Measurements from ENCODE around the gene KMT5B.

Gene KMT5B

DNA sequence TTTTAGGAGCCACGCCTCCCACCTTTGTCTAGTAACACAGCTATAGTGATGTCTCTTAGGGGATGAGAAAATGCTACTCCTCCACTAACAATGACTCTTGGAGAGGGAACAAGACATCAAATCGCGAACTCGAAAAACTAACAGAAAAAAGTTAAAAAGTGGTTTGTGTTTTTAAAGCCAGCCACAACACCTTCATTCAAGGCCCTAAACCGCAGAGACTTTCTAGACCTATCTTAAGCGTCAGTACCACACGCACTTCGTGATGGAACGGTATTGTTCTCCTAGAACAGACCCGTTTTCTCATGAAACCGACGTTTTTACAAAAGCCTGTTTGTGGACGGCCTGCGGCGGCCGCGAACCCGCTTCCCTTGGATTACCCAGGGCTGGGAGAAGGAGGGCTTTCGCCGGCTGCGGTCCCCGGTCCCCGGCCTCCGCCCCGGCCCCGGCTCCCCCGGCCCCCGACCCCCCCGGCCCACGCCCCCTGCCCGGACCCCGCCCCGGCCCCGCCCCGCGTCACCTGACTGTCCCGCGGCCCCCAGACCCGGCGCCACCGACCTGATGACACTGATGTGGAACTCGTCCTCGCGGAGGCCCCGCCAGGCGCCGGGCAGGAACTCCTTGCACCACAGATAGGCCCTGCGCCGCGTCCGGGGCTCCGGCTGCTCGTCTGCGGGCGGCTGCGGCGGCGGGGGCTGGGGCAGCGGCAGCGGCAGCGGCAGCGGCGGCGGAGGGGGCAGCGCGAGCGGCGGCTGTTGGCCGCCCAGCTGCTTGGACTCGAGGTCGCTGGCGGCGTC, 92.6 kb downstream of the KMT5B start:
- ATAC-seq (ENCODE audit: low read depth) (peak; percentile 25), DNase-seq (ENCODE audit: low spot score in 2 of 2) (peak; percentile 28 to 46)
- no peaks in the 10 kb centered on the region for H3K9me3 Mint-ChIP-seq
- H3K27ac Mint-ChIP-seq = peak overlapping the region; percentile 83
- peak overlapping the region; percentile 87 for H3K4me3 Mint-ChIP-seq
- H3K4me1 Mint-ChIP-seq = peaks cover 20% of the 10 kb centered on the region
- H3K36me3 Mint-ChIP-seq = no peaks in the 10 kb centered on the region
- no peaks in the 10 kb centered on the region for H3K27me3 Mint-ChIP-seq

DNA sequence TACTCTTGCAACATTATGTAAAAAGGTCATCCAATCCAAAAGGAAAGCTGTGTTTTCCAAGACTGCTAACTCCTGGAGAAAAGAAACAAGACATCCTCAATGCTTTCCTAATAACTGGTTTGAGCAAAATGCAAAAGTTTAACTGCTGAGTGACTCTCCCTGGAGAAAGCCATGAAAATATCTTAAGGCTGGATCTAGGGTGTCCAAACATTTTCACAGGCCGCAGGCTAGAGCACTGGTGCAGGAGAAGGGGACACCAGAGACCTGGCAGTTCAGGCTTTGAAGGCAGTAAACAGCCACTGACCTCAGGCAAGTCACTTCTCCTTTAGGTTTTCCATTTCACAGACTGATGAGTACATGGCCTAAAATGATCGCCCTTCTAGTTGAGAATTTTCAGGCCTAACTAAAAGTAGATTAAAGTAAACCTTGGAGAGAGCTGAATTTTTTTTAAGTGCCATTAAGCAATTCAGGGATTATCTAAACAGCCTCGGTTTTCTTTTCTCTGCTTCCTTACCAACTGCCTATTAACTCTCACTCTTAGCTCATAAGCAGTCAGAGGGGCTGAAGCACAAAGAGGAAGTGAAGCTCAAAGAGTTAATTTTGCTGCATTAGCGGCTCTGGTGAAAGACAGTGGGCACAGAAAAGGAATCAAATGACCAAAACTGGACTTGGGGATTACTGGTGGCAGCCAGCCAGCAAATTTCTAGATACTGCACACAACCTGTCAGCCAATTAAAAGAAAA, 94.2 kb downstream of the KMT5B start:
- no peak for DNase-seq (ENCODE audit: low spot score in 2 of 2)
- Mint-ChIP-seq H3K36me3 (no peaks in the 10 kb centered on the region), H3K27ac (peak overlapping the region; percentile 80)

DNA sequence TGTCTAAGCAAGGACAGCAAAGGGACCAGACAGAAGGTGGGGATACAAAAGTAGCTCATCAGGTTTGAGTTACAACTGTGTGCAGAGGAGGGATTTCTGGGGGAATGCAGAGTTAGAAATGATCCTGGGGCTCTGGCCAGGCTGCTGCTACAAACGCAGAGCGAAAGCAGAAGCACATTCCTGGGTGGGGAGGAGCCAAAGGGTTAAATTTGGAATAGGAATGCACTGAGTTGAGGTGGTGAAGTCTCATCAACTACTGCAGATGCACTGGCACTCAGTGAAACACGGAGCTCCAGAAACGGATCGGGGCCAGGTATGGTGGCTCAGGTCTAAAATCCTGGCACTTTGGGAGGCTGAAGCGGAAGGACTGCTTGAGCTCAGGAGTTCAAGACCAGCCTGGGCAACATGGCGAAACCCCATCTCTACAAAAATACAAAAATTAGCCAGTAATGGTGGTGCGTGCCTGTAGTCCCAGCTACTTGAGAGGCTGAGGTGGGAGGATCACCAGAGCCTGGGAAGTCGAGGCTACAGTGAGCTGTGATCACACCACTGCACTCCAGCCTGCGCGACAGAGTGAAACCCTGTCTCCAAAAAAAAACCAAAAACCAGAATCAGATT, 95.1 kb downstream of the KMT5B start:
- Mint-ChIP-seq H3K4me3 (no peak overlapping the region), H3K27ac (no peak overlapping the region), H3K36me3 (no peaks in the 10 kb centered on the region), H3K4me1 (peaks cover 23% of the 10 kb centered on the region), H3K9me3 (no peaks in the 10 kb centered on the region), H3K27me3 (no peaks in the 10 kb centered on the region)
- DNase-seq (ENCODE audit: low spot score in 2 of 2) = no peak
- no peak for ATAC-seq (ENCODE audit: low read depth)

More for the DNA sequence above, 94.2 kb downstream of the KMT5B start:
- H3K27me3 Mint-ChIP-seq = no peaks in the 10 kb centered on the region
- peaks cover 23% of the 10 kb centered on the region for H3K4me1 Mint-ChIP-seq
- no peaks in the 10 kb centered on the region for H3K9me3 Mint-ChIP-seq
- ATAC-seq (ENCODE audit: low read depth) = no peak
- H3K4me3 Mint-ChIP-seq = peak overlapping the region; percentile 25

DNA sequence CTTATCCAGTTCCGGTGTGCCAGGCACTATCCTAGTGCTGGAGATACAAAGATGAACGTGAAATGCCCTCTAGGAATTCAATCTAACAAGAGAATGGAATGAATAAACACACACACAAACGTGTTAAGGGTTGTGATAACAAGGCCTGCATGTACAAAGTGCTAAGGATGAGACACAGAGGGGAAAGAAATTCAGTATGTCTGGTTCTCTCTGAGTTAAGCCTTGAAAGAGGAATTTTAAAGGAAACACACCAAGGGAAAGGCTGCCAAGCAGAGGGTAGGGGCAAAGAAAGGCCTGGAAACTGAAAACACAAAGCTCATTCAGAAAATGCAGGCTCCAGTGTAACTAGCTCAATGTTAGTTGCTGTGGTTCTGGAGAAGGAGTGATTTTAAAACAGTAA, 96.1 kb downstream of the KMT5B start:
- H3K4me1 Mint-ChIP-seq = peaks cover 20% of the 10 kb centered on the region
- DNase-seq (ENCODE audit: low spot score in 2 of 2) (no peak), ATAC-seq (ENCODE audit: low read depth) (no peak)
- H3K4me3 Mint-ChIP-seq = no peak overlapping the region
- H3K36me3 Mint-ChIP-seq = no peaks in the 10 kb centered on the region
- no peaks in the 10 kb centered on the region for H3K9me3 Mint-ChIP-seq
- no peaks in the 10 kb centered on the region for H3K27me3 Mint-ChIP-seq
- H3K27ac Mint-ChIP-seq = no peak overlapping the region

DNA sequence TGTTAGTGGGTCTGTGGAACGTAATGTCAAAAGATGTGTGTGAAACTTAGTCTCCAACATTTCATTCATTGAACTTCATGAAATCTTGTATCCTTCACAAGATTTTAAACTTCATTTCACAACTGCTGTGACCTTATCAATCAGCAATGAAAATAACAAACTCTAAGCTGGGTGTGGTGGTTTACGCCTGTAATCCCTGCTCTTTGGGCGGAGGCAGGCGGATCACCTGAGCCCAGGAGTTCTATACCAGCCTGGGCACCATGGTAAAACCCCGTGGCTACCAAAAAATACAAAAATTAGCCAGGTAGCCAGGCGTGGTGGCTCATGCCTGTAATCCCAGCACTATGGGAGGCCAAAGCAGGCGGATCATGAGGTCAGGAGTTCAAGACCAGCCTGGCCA, 97.0 kb downstream of the KMT5B start:
- Mint-ChIP-seq H3K4me1 (peaks cover 19% of the 10 kb centered on the region), H3K27ac (no peak overlapping the region), H3K4me3 (no peak overlapping the region), H3K27me3 (no peaks in the 10 kb centered on the region), H3K36me3 (no peaks in the 10 kb centered on the region), H3K9me3 (no peaks in the 10 kb centered on the region)
- DNase-seq (ENCODE audit: low spot score in 2 of 2) = no peak
- no peak for ATAC-seq (ENCODE audit: low read depth)

DNA sequence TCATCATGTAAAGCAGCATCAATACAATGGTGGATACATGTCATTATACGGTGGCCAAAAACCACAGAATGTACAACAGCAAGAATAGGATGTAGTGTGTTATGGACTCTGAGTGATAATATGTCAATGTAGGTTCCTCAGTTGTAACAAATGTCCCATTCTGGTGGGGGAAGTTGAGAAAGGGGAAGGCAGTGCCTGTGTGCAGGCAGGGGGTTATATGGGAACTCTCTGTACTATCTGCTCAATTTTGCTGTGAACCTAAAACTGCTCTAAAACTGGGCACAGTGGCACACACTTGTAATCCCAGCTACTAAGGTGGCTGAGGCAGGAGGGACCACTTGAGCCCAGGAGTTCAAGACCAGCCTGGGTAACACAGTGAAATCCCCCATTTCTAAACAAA, 97.8 kb downstream of the KMT5B start:
- no peaks in the 10 kb centered on the region for H3K36me3 Mint-ChIP-seq
- no peak overlapping the region for H3K4me3 Mint-ChIP-seq
- no peak for DNase-seq (ENCODE audit: low spot score in 2 of 2)
- no peaks in the 10 kb centered on the region for H3K27me3 Mint-ChIP-seq
- H3K27ac Mint-ChIP-seq = no peak overlapping the region
- H3K4me1 Mint-ChIP-seq = peaks cover 18% of the 10 kb centered on the region
- ATAC-seq (ENCODE audit: low read depth) = no peak
- no peaks in the 10 kb centered on the region for H3K9me3 Mint-ChIP-seq

DNA sequence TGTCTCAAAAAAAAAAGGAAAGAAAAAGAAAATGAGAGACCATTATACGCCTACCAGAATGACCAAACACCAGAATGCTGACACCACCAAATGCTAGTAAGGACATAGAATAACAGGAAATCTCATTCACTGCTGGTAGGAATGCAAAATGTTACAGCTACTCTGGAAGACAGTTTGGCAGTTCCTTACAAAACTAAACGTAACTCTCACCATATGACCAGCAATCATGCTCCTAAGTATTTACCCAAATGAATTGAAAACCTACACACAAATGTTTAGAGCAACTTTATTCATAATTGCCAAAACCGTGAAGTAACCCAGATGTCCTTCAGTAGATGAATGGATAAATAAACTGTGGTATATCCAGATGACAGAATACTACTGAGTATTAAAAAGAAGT, 99.1 kb downstream of the KMT5B start:
- no peak overlapping the region for H3K27ac Mint-ChIP-seq
- H3K4me3 Mint-ChIP-seq = no peak overlapping the region

DNA sequence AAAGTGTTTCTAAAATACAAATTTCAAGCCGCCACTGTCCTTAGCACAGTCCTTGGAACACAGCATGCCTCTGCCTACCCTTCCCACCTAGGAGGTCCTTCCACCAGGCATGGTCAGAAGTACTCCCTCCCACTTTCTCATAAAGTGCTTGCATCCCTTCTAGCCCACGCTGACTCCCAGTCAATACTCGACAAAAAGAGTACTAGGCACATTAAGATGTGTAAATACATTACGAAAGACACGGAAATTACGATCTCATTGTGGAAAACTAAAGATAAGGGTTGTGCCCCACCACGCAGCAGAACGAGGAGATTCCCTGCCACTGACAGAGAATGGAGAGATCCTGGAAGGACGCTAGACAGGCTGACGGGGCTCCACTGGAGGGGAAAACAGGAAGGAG, 105.4 kb downstream of the KMT5B start:
- no peak for ATAC-seq (ENCODE audit: low read depth)
- DNase-seq (ENCODE audit: low spot score in 2 of 2) = no peak
- Mint-ChIP-seq H3K27me3 (no peaks in the 10 kb centered on the region), H3K9me3 (no peaks in the 10 kb centered on the region), H3K4me3 (no peak overlapping the region), H3K4me1 (peaks cover 12% of the 10 kb centered on the region), H3K36me3 (peaks cover 2% of the 10 kb centered on the region), H3K27ac (no peak overlapping the region)

More for the DNA sequence above, 99.1 kb downstream of the KMT5B start:
- no peaks in the 10 kb centered on the region for H3K36me3 Mint-ChIP-seq
- peaks cover 14% of the 10 kb centered on the region for H3K4me1 Mint-ChIP-seq
- ATAC-seq (ENCODE audit: low read depth) (no peak), DNase-seq (ENCODE audit: low spot score in 2 of 2) (no peak)
- H3K9me3 Mint-ChIP-seq = no peaks in the 10 kb centered on the region
- H3K27me3 Mint-ChIP-seq = no peaks in the 10 kb centered on the region

DNA sequence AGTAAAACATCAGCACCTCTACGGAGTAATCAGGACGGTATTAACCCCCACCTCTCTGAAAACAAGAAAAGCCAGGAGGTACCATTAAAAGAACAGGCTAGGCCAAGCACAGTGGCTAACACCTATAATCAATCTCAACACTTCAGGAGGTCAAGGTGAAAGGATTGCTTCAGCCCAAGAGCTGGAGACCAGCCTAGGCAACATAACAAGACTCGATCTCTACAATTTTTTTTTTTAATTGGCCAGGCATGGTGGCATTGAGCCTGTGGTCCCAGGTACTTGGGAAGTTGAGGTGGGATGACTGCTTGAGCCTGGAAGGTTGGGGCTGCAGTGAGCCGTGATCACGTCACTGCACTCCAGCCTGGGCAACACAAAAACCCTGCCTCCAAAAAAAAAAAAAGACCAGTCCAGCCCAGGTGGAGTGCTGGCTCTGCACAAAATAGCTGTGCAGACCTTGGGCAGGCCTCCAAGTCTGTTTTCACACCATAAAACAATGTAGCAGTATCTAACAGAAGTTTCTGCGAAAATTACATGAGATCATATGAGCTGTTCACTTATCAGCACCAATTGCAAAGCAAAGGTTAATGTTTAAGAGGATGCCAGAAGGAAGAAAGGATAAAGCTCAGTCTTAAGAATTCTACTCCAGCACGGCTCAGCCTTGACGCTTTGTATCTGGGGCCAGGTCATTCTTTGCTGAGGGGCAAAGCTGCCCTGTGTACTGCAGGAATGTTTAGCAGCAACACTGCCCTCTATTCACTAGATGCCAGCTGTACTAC, 106.7 kb downstream of the KMT5B start:
- H3K27me3 Mint-ChIP-seq = no peaks in the 10 kb centered on the region
- no peaks in the 10 kb centered on the region for H3K9me3 Mint-ChIP-seq
- ATAC-seq (ENCODE audit: low read depth) = no peak
- H3K4me3 Mint-ChIP-seq = no peak overlapping the region
- peaks cover 4% of the 10 kb centered on the region for H3K36me3 Mint-ChIP-seq
- DNase-seq (ENCODE audit: low spot score in 2 of 2) = no peak
- H3K4me1 Mint-ChIP-seq = peaks cover 12% of the 10 kb centered on the region
- no peak overlapping the region for H3K27ac Mint-ChIP-seq
